Measurements from ENCODE around the gene OCA2. TPM values are rescaled to one million over a fixed set of nuclear protein-coding genes. Genes with fewer than 3 reads are reported as not detected.

OCA2 gene
- total and polyA plus RNA-seq, 10 donors: 0.39 to 3.0 (median 1.0) TPM

DNA sequence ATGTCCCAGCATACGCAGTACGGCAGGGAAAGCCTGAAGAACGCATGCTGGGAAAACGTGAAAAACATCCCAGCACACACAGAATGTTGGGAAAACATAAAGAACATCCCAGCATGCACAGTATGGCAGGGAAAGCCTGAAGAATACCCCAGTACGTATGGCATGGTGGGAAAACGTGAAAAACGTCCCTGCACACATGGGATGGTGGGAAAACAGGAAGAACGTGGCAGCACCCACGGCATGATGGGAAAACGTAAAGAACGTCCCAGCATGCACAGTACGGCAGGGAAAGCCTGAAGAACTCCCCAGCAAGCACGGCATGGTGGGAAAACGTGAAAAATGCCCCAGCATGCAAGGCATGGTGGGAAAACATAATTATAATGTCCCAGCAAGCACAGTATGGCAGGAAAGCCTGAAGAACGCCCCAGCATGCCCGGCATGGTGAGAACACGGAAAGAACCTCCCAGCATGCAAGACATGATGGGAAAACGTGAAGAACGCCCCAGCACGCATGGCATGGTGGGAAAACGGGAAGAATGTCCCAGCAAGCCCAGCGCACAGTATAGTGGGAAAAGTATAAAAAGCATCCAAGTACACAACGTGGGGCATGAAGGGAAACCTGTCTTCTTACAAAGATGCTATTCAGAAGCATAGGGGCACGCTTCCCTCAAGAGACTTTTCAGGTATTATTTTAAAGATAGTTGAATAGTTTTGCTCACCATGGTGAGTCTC lies 128.3 kb downstream of the OCA2 start:
- no peak for DNase-seq
- H3K27ac ChIP-seq: no peak overlapping the region
- no peak for TF ChIP-seq POLR2A (IDR thresholded peaks at IDR 0.05)
- TF ChIP-seq, protein P1, sequence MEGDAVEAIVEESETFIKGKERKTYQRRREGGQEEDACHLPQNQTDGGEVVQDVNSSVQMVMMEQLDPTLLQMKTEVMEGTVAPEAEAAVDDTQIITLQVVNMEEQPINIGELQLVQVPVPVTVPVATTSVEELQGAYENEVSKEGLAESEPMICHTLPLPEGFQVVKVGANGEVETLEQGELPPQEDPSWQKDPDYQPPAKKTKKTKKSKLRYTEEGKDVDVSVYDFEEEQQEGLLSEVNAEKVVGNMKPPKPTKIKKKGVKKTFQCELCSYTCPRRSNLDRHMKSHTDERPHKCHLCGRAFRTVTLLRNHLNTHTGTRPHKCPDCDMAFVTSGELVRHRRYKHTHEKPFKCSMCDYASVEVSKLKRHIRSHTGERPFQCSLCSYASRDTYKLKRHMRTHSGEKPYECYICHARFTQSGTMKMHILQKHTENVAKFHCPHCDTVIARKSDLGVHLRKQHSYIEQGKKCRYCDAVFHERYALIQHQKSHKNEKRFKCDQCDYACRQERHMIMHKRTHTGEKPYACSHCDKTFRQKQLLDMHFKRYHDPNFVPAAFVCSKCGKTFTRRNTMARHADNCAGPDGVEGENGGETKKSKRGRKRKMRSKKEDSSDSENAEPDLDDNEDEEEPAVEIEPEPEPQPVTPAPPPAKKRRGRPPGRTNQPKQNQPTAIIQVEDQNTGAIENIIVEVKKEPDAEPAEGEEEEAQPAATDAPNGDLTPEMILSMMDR (IDR thresholded peaks at IDR 0.05 in 8 of 11, conservative IDR thresholded peaks at IDR 0.05 in 3 of 11): no peak
- no peak for TF ChIP-seq POLR2AphosphoS5 (IDR thresholded peaks at IDR 0.05)
- H3K9me3 ChIP-seq: peaks cover 0 to 10% (median 3%) of the 10 kb centered on the region in 8 donors
- 85 to 92% (median 89%) methylated on average over 24 of the region's 24 CpGs for WGBS, 5 donors
- H3K27me3 ChIP-seq (replicated peaks in 1 of 7): no peaks in the 10 kb centered on the region
- no peak overlapping the region for H3K4me3 ChIP-seq
- H3K4me1 ChIP-seq: no peaks in the 10 kb centered on the region
- no peaks in the 10 kb centered on the region for H3K36me3 ChIP-seq
- intact Hi-C loops (cut with DNase I; ENCODE audit: low total_unique reads): no loop called here

DNA sequence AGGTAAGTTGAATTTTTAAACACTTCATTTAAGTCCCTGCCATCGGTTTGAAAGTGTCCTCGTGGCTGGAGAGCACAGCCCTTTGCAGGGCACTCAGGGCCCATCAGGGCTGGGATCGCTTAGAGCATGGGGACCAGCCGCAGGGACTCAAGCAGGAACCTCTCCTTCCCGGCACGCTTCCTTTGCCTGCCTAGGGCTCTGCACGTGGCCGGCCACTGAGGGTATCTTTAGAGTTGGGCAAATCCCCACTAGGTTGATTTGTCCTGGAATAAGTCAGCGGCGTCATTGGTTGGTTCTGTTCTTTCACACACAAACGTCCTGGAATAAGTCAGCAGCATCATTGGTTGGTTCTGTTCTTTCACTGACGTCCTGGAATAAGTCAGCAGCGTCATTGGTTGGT lies 131.6 kb downstream of the OCA2 start:
- TF ChIP-seq, protein P1 (IDR thresholded peaks at IDR 0.05 in 8 of 11, conservative IDR thresholded peaks at IDR 0.05 in 3 of 11): no peak
- TF ChIP-seq POLR2AphosphoS5 (IDR thresholded peaks at IDR 0.05): no peak
- intact Hi-C loops (cut with DNase I; ENCODE audit: low total_unique reads): no loop called here
- Histone ChIP-seq H3K36me3 (no peaks in the 10 kb centered on the region), H3K4me3 (no peak overlapping the region), H3K27me3 (replicated peaks in 1 of 7) (no peaks in the 10 kb centered on the region), H3K27ac (no peak overlapping the region), H3K4me1 (no peaks in the 10 kb centered on the region), H3K9me3 (peaks cover 0 to 8% (median 0%) of the 10 kb centered on the region in 8 donors)
- WGBS, 5 donors: 79 to 88% (median 82%) methylated on average over 13 of the region's 13 CpGs
- DNase-seq: no peak

DNA sequence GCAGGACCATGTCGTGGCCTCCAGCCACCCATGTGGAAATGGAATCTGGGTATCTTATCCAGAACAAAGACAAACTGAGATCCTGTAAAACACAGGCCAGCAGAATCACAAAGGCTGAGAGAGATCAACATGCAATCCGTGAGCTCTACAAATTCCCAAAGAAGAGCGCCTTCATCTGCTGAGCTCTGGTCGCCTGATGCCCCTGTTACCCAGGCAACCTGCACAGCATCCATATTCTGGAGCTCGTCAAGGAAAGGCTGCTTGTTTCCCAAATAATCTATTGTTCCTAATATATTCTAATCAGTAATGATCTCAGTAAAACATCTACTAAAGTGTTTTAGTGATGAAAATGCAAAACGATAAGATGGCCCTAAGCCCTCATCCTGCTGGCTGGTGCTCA lies 133.6 kb downstream of the OCA2 start:
- Histone ChIP-seq H3K4me1 (no peaks in the 10 kb centered on the region), H3K27ac (no peak overlapping the region), H3K4me3 (no peak overlapping the region), H3K9me3 (no peaks in the 10 kb centered on the region), H3K36me3 (no peaks in the 10 kb centered on the region), H3K27me3 (replicated peaks in 1 of 7) (no peaks in the 10 kb centered on the region)
- TF ChIP-seq POLR2A (IDR thresholded peaks at IDR 0.05) (no peak), POLR2AphosphoS5 (IDR thresholded peaks at IDR 0.05) (no peak)
- TF ChIP-seq, protein P1 (IDR thresholded peaks at IDR 0.05 in 8 of 11, conservative IDR thresholded peaks at IDR 0.05 in 3 of 11): no peak
- DNase-seq: no peak
- 74 to 98% (median 88%) methylated on average over 6 of the region's 6 CpGs for WGBS, 5 donors
- intact Hi-C loops (cut with DNase I; ENCODE audit: low total_unique reads): no loop called here

DNA sequence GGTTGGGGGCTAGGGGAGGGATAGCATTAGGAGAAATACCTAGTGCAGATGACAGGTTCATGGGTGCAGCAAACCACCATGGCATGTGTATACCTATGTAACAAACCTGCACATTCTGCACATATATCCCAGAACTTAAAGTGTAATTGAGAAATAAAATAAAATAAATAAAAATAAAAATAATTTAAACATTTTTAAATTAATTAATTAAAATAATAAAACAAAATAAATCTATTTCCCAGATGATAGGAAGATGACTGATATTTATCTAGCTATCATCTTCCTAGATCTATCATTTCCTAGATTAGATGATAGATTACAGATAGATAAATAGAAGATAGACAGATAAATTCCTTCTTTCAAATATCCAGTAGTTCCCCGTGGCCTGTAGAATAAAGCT lies 137.3 kb downstream of the OCA2 start:
- DNase-seq: no peak
- WGBS, 5 donors: 80 to 87% (median 83%) methylated on average over 1 of the region's 1 CpG
- Histone ChIP-seq H3K27ac (no peak overlapping the region), H3K4me1 (peaks cover 0 to 3% (median 0%) of the 10 kb centered on the region in 6 donors), H3K27me3 (replicated peaks in 1 of 7) (no peaks in the 10 kb centered on the region), H3K36me3 (no peaks in the 10 kb centered on the region), H3K4me3 (no peak overlapping the region), H3K9me3 (no peaks in the 10 kb centered on the region)
- intact Hi-C loops (cut with DNase I; ENCODE audit: low total_unique reads): loop anchor here (5.0 kb wide), 1 partner anchor 50 kb away; no protein-coding TSS in a partner anchor
- TF ChIP-seq POLR2A (IDR thresholded peaks at IDR 0.05): no peak
